Measurements from ENCODE around the gene ZMYND15. TPM values are rescaled to one million over a fixed set of nuclear protein-coding genes. Genes with fewer than 3 reads are reported as not detected.
A peak's percentile ranks its signal among the peaks of the same experiment; 100 is the strongest.
"Not testable (repeated sequence)": the region's sequence is repeated elsewhere in the genome, so short reads cannot be mapped to it uniquely, and the experiment has no call there.

ZMYND15 gene
- total RNA-seq, 1 experiment from 2014 or later = 0.42 TPM

- H3K27me3 Mint-ChIP-seq (ENCODE audit: low read depth) = peaks cover 2% of the 10 kb centered on the region
- H3K79me1 ChIP-seq (ENCODE audit: insufficient read depth, low read depth, low read length, poor library complexity, severe bottlenecking) = peaks cover 22% of the 10 kb centered on the region
- H4K91ac ChIP-seq (ENCODE audit: insufficient read length, low read depth, low read length) = no peak overlapping the region
- H3K4me1 ChIP-seq (ENCODE audit: insufficient read depth, low read length) = no peaks in the 10 kb centered on the region; the same call in 1 of the 2 replicates
- no peak for DNase-seq
- H2AK5ac ChIP-seq (ENCODE audit: insufficient read length, low read length) = no peak overlapping the region
- H3K27ac Mint-ChIP-seq = peak overlapping the region; percentile 26 to 96 (median 92); a peak in 5 of 7 replicates
- no peak overlapping the region for H3K23ac ChIP-seq (ENCODE audit: insufficient read length, low read depth, low read length)
- H3K36me3 Mint-ChIP-seq (ENCODE audit: insufficient read depth in 1 of 3, low read depth in 3 of 3) = peaks cover 2 to 9% (median 5%) of the 10 kb centered on the region in 3 experiments; a peak in 4 of 7 replicates
- H3K4me1 Mint-ChIP-seq = peaks cover 38 to 44% of the 10 kb centered on the region in 2 experiments
- H3K27me3 ChIP-seq (ENCODE audit: insufficient read depth, low read length) = no peaks in the 10 kb centered on the region
- no peak overlapping the region for H3T11ph ChIP-seq (ENCODE audit: low read length)
- peak overlapping the region; percentile 95 for H3K4me3 Mint-ChIP-seq
- no peak overlapping the region for H2BK12ac ChIP-seq (ENCODE audit: insufficient read length, low read depth, low read length)
- H2BK20ac ChIP-seq (ENCODE audit: low read depth, low read length, poor library complexity, severe bottlenecking) = no peak overlapping the region
- no peak overlapping the region for H2AFZ ChIP-seq (ENCODE audit: low read length)
- no peak overlapping the region for H2BK5ac ChIP-seq (ENCODE audit: insufficient read length, low read length)
- no peak overlapping the region for H3K56ac ChIP-seq (ENCODE audit: insufficient read length, low read depth, low read length)
- H3K79me2 ChIP-seq (ENCODE audit: insufficient read depth, low read length) = peaks cover 22% of the 10 kb centered on the region; the same call in 1 of the 2 replicates
- H3K9me3 Mint-ChIP-seq = no peaks in the 10 kb centered on the region
- peak overlapping the region; percentile 93 for H3K9ac ChIP-seq (ENCODE audit: extremely low read depth, insufficient read length, low read length)
- no peaks in the 10 kb centered on the region for H4K20me1 ChIP-seq (ENCODE audit: control insufficient read depth, insufficient read depth, insufficient read length)
- H2BK120ac ChIP-seq (ENCODE audit: low read depth, low read length, poor library complexity, severe bottlenecking) = no peak overlapping the region
- no peak overlapping the region for H3K27ac ChIP-seq (ENCODE audit: insufficient read length, low read depth, low read length)
- no peaks in the 10 kb centered on the region for H3K9me3 ChIP-seq (ENCODE audit: control insufficient read depth, low read depth, low read length)
- peak overlapping the region; percentile 99 for H3K4me2 ChIP-seq (ENCODE audit: insufficient read depth, insufficient read length, low read length)
- H4K8ac ChIP-seq (replicated peaks; ENCODE audit: insufficient read length, low read depth, low read length) = no peak overlapping the region
- TF ChIP-seq CTCF (conservative IDR thresholded peaks at IDR 0.05) = no peak
- no peak overlapping the region for H3K14ac ChIP-seq (ENCODE audit: insufficient read depth, low read length)
- H2BK15ac ChIP-seq (ENCODE audit: low read depth, low read length) = no peak overlapping the region
- WGBS (ENCODE audit: extremely low coverage, insufficient read length, low lambda C conversion rate) = no CpG with 5 or more reads among the region's 15 CpGs
- H3K4ac ChIP-seq (ENCODE audit: low read depth, low read length) = no peak overlapping the region
- peak overlapping the region; percentile 11 for H4K5ac ChIP-seq (ENCODE audit: insufficient read length, low read depth, low read length)
- H3K18ac ChIP-seq (ENCODE audit: insufficient read length, low read depth, low read length) = no peak overlapping the region
- peaks cover 9% of the 10 kb centered on the region for H3K23me2 ChIP-seq (ENCODE audit: insufficient read length, low read depth, low read length, poor library complexity, severe bottlenecking)
These were observed 36.3 kb upstream of the ZMYND15 start for GRCh38 chr17:4703330-4703691.

GRCh38 chr17:4704574-4704907, 35.1 kb upstream of the ZMYND15 start:
- H2BK20ac ChIP-seq (ENCODE audit: low read depth, low read length, poor library complexity, severe bottlenecking); H3K23ac ChIP-seq (ENCODE audit: insufficient read length, low read depth, low read length); H3K4me1 ChIP-seq (ENCODE audit: insufficient read depth, low read length); H3K18ac ChIP-seq (ENCODE audit: insufficient read length, low read depth, low read length); H4K20me1 ChIP-seq (ENCODE audit: control insufficient read depth, insufficient read depth, insufficient read length); H3K9me3 Mint-ChIP-seq; H4K91ac ChIP-seq (ENCODE audit: insufficient read length, low read depth, low read length); H3K27ac ChIP-seq (ENCODE audit: insufficient read length, low read depth, low read length); H3T11ph ChIP-seq (ENCODE audit: low read length); H3K23me2 ChIP-seq (ENCODE audit: insufficient read length, low read depth, low read length, poor library complexity, severe bottlenecking); H2BK5ac ChIP-seq (ENCODE audit: insufficient read length, low read length); H3K14ac ChIP-seq (ENCODE audit: insufficient read depth, low read length); H3K36me3 Mint-ChIP-seq (ENCODE audit: insufficient read depth in 1 of 3, low read depth in 3 of 3); H3K27me3 Mint-ChIP-seq (ENCODE audit: low read depth); H4K5ac ChIP-seq (ENCODE audit: insufficient read length, low read depth, low read length); H2AFZ ChIP-seq (ENCODE audit: low read length); H3K56ac ChIP-seq (ENCODE audit: insufficient read length, low read depth, low read length); H3K9me3 ChIP-seq (ENCODE audit: control insufficient read depth, low read depth, low read length); H4K8ac ChIP-seq (replicated peaks; ENCODE audit: insufficient read length, low read depth, low read length); DNase-seq; H2BK12ac ChIP-seq (ENCODE audit: insufficient read length, low read depth, low read length); H3K27me3 ChIP-seq (ENCODE audit: insufficient read depth, low read length); H2BK120ac ChIP-seq (ENCODE audit: low read depth, low read length, poor library complexity, severe bottlenecking); H2AK5ac ChIP-seq (ENCODE audit: insufficient read length, low read length); H3K4ac ChIP-seq (ENCODE audit: low read depth, low read length); H2BK15ac ChIP-seq (ENCODE audit: low read depth, low read length): not testable (repeated sequence)
- Mint-ChIP-seq H3K4me1 (peaks cover 40 to 49% of the 10 kb centered on the region in 2 experiments), H3K4me3 (peak overlapping the region; percentile 95), H3K27ac (peak overlapping the region; percentile 84 to 96 (median 95); a peak in 5 of 7 replicates)
- peak overlapping the region; percentile 81 for H3K9ac ChIP-seq (ENCODE audit: extremely low read depth, insufficient read length, low read length)
- WGBS (ENCODE audit: extremely low coverage, insufficient read length, low lambda C conversion rate) = no CpG with 5 or more reads among the region's 14 CpGs
- peak overlapping the region; percentile 99 for H3K4me2 ChIP-seq (ENCODE audit: insufficient read depth, insufficient read length, low read length)
- H3K79me2 ChIP-seq (ENCODE audit: insufficient read depth, low read length) = peaks cover 19% of the 10 kb centered on the region; the same call in 1 of the 2 replicates
- H3K79me1 ChIP-seq (ENCODE audit: insufficient read depth, low read depth, low read length, poor library complexity, severe bottlenecking) = peaks cover 19% of the 10 kb centered on the region
